ENCODE data around the gene NEUROD2. TPM values are rescaled to one million over a fixed set of nuclear protein-coding genes. Genes with fewer than 3 reads are reported as not detected.
A peak's percentile ranks its signal among the peaks of the same experiment; 100 is the strongest.

The NEUROD2 gene
- not detected in 2 replicates for total RNA-seq (2016; rRNA removed; fragmentation: Illumina TruSeq; extraction: Trizol)
- not detected in 2 replicates for total RNA-seq (2016; cell fraction: cytosol; rRNA removed; fragmentation: Illumina TruSeq; extraction: Trizol; ENCODE audit: low read depth)
- not detected in 2 replicates for total RNA-seq (2016; cell fraction: insoluble cytoplasmic fraction; rRNA removed; fragmentation: Illumina TruSeq; extraction: Trizol)
- total RNA-seq (2016; cell fraction: membrane; rRNA removed; fragmentation: Illumina TruSeq; extraction: Trizol) = not detected in 2 replicates
- total RNA-seq (2016; cell fraction: nucleus; rRNA removed; fragmentation: Illumina TruSeq; extraction: Trizol) = not detected in 2 replicates
- polyA plus RNA-seq (2011; rRNA removed) = not detected in 2 replicates
- polyA plus RNA-seq (2011; cell fraction: cytosol; rRNA removed) = not detected in 2 replicates
- not detected in 2 replicates for polyA plus RNA-seq (2011; cell fraction: nucleus; rRNA removed)
- polyA plus RNA-seq (2012) = not detected in 2 replicates
- polyA plus RNA-seq (2016; cell fraction: cytosol; fragmentation: Illumina TruSeq; extraction: Trizol; ENCODE audit: low read depth) = not detected in 2 replicates
- polyA plus RNA-seq (2016; cell fraction: insoluble cytoplasmic fraction; fragmentation: Illumina TruSeq; extraction: Trizol; ENCODE audit: low read depth) = not detected in 2 replicates
- not detected in 2 replicates for polyA plus RNA-seq (2016; cell fraction: membrane; fragmentation: Illumina TruSeq; extraction: Trizol; ENCODE audit: low read depth)
- polyA plus RNA-seq (2016; cell fraction: nucleus; fragmentation: Illumina TruSeq; extraction: Trizol; ENCODE audit: insufficient read depth, low read depth) = not detected in 2 replicates
- not detected in 2 replicates for polyA minus RNA-seq (2011; rRNA and poly(A)+ RNA removed; ENCODE audit: low replicate concordance)
- not detected in 2 replicates for polyA minus RNA-seq (2011; cell fraction: cytosol; rRNA and poly(A)+ RNA removed)
- not detected in 2 replicates for polyA minus RNA-seq (2011; cell fraction: nucleus; rRNA and poly(A)+ RNA removed)
- Bru-seq, nascent RNA = not detected
- BruChase-seq, experiment 1, labeled RNA remaining after a 6-hour chase = not detected
- BruChase-seq, experiment 2, labeled RNA remaining after a 2-hour chase = not detected
- long read RNA-seq, experiment 1 = 0 reads
- long read RNA-seq, experiment 2 = 0 reads

DNA sequence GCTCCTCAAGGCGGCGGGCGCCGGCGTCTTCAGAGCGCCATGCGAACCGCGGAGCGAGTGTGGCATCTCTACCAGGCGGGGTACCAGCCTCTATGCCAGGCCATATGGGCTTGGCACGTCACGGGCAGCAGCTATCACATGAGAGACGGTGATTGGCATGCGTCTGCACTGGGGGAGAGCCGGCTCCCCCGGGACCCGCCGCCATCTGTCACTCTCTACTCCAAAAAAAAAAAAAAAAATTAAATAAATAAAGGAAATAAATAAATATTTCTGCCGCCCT lies at the start of gene NEUROD2:
NEUROD2 (minus strand) TSS at position 70 of the 280 bp plus-strand sequence. CDS start 1,321 bp downstream, outside the sequence.
- FAIRE-seq (no peak), DNase-seq (ENCODE audit: low spot score) (no peak), ATAC-seq (no peak)
- H3K4me1 ChIP-seq (ENCODE audit: insufficient read depth, low read length) = no peaks in the 10 kb centered on the region
- H3K4me3 ChIP-seq (replicated peaks in 1 of 3; ENCODE audit: insufficient read depth in 1 of 3, low read depth in 2 of 3, low read length in 3 of 3) = peak within 1 kb of the TSS in 2 of 3 experiments; percentile 11 to 22; a peak in 2 of 6 replicates
- peak; percentile 44; the same call in 1 of the 2 replicates for TF ChIP-seq HNRNPL (IDR thresholded peaks at IDR 0.05; ENCODE audit: low read depth, low read length)
- no peak for TF ChIP-seq ZNF703 (CRISPR knock-in tag; IDR thresholded peaks at IDR 0.05; ENCODE audit: borderline replicate concordance)
- H3K27me3 ChIP-seq (ENCODE audit: control insufficient read depth in 1 of 2, insufficient read depth in 2 of 2, low read length in 2 of 2) = peaks cover 20 to 81% of the 10 kb centered on the region in 2 experiments
- H3K4me2 ChIP-seq (ENCODE audit: low read depth, low read length) = no peak within 1 kb of the TSS
- POLR2A ChIA-PET = no interaction called here
- H2AFZ ChIP-seq (ENCODE audit: low read length) = no peak within 1 kb of the TSS
- 69% methylated on average over 20 of the region's 20 CpGs for WGBS (ENCODE audit: low lambda C conversion rate)
- in situ Hi-C loops (cut with HindIII; ENCODE audit: extremely low pct_ligation_motif_present, low pct_unique_long_range_greater_than_20kb) = no loop called here
- H4K20me1 ChIP-seq (ENCODE audit: insufficient read depth, low read length) = peaks cover 4% of the 10 kb centered on the region; the same call in 1 of the 2 replicates
- H3K36me3 ChIP-seq (replicated peaks in 1 of 2; ENCODE audit: control insufficient read depth in 1 of 2, insufficient read depth in 2 of 2, low read length in 2 of 2) = no peaks in the 10 kb centered on the region
- no peaks in the 10 kb centered on the region for H3K79me2 ChIP-seq (ENCODE audit: insufficient read depth, low read length)
- H3K9me3 ChIP-seq (ENCODE audit: low read length) = no peaks in the 10 kb centered on the region
- no peak within 1 kb of the TSS for H3K27ac ChIP-seq (ENCODE audit: extremely low read length, insufficient read depth, low read length)
- CTCF ChIA-PET (ENCODE audit: low intra/inter-chr PET ratio, low total read pairs) = no interaction called here
- intact Hi-C loops (cut with micrococcal nuclease; ENCODE audit: unreplicated experiment) = no loop called here
- H3K9ac ChIP-seq (ENCODE audit: insufficient read depth, low read depth, low read length) = no peak within 1 kb of the TSS
- no TSS peak for BruUV-seq (replicated peaks)

DNA sequence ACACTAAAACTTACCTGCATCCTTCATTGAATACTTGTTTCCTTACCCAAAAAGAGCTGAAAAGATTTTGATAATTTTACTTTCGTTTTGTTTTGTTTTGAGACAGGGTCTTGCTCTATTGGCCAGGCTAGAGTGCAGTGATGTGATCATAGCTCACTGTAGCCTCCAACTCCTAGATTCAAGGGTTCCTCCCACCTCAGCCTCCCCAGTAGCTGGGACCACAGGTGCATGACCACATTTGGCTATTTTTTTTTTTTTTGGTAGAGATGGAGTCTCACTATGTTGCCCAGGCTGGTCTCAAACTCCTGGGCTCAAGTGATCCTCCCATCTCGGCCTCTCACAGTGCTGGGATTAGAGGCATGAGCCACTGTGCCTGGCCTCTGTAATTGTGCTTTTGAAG lies 47.4 kb upstream of the NEUROD2 start:
- no peak overlapping the region for H3K9ac ChIP-seq (ENCODE audit: insufficient read depth, low read depth, low read length)
- CTCF ChIA-PET (ENCODE audit: low intra/inter-chr PET ratio, low total read pairs) = interaction anchor here (4.0 kb wide), 1 partner anchor 32 kb away, joined by 71 read pairs; no protein-coding TSS in a partner anchor
- H3K4me1 ChIP-seq (ENCODE audit: insufficient read depth, low read length) = peaks cover 31% of the 10 kb centered on the region
- no peak for FAIRE-seq
- no TSS peak for BruUV-seq (replicated peaks)
- no peak overlapping the region for H3K27ac ChIP-seq (ENCODE audit: extremely low read length, insufficient read depth, low read length)
- peaks cover 17 to 25% of the 10 kb centered on the region in 2 experiments; a peak in 4 of 5 replicates for H3K36me3 ChIP-seq (replicated peaks in 1 of 2; ENCODE audit: control insufficient read depth in 1 of 2, insufficient read depth in 2 of 2, low read length in 2 of 2)
- in situ Hi-C loops (cut with HindIII; ENCODE audit: extremely low pct_ligation_motif_present, low pct_unique_long_range_greater_than_20kb) (no loop called here), intact Hi-C loops (cut with micrococcal nuclease; ENCODE audit: unreplicated experiment) (no loop called here)
- H3K4me3 ChIP-seq (replicated peaks in 1 of 3; ENCODE audit: insufficient read depth in 1 of 3, low read depth in 2 of 3, low read length in 3 of 3) = no peak overlapping the region
- no peak for DNase-seq (ENCODE audit: low spot score)
- POLR2A ChIA-PET = interaction anchor here (2.5 kb wide), 1 partner anchor 45 kb away, joined by 8 read pairs; the partner anchor contains the start of gene ERBB2
- no peak for ATAC-seq
- H4K20me1 ChIP-seq (ENCODE audit: insufficient read depth, low read length) = peaks cover 4% of the 10 kb centered on the region; the same call in 1 of the 2 replicates
- WGBS (ENCODE audit: low lambda C conversion rate) = 78% methylated on average over 2 of the region's 2 CpGs
- H3K79me2 ChIP-seq (ENCODE audit: insufficient read depth, low read length) = no peaks in the 10 kb centered on the region
- H3K4me2 ChIP-seq (ENCODE audit: low read depth, low read length) = no peak overlapping the region
- no peaks in the 10 kb centered on the region for H3K27me3 ChIP-seq (ENCODE audit: control insufficient read depth in 1 of 2, insufficient read depth in 2 of 2, low read length in 2 of 2)
- no peak overlapping the region for H2AFZ ChIP-seq (ENCODE audit: low read length)
- H3K9me3 ChIP-seq (ENCODE audit: low read length) = no peaks in the 10 kb centered on the region
- TF ChIP-seq, protein P1, sequence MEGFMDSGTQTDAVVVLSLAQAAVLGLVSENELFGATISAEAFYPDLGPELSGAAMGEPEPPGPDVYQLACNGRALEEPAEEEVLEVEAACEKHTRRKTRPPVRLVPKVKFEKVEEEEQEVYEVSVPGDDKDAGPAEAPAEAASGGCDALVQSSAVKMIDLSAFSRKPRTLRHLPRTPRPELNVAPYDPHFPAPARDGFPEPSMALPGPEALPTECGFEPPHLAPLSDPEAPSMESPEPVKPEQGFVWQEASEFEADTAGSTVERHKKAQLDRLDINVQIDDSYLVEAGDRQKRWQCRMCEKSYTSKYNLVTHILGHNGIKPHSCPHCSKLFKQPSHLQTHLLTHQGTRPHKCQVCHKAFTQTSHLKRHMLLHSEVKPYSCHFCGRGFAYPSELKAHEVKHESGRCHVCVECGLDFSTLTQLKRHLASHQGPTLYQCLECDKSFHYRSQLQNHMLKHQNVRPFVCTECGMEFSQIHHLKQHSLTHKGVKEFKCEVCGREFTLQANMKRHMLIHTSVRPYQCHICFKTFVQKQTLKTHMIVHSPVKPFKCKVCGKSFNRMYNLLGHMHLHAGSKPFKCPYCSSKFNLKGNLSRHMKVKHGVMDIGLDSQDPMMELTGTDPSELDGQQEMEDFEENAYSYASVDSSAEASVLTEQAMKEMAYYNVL (CRISPR knock-in tag; IDR thresholded peaks at IDR 0.05; ENCODE audit: borderline replicate concordance) = no peak
- no peak for TF ChIP-seq MTA3 (CRISPR knock-in tag; IDR thresholded peaks at IDR 0.05)
- no peak for TF ChIP-seq ZSCAN30 (CRISPR knock-in tag; IDR thresholded peaks at IDR 0.05)
- TF ChIP-seq ZNF121 (CRISPR knock-in tag; IDR thresholded peaks at IDR 0.05) = peak; percentile 54; the same call in 1 of the 2 replicates

Data from HepG2 (cell line).